HG02571 (cell line): Measurements from ENCODE around the gene NCAPD3.

Experiments used
- ATAC-seq: cut with Tn5 transposase; IDR thresholded peaks from one replicate; pipeline ENCODE4 v1.9.1; 2021; ENCODE audit warnings: mild to moderate bottlenecking, moderate library complexity; ENCODE audit not compliant: unreplicated experiment

Gene NCAPD3

DNA sequence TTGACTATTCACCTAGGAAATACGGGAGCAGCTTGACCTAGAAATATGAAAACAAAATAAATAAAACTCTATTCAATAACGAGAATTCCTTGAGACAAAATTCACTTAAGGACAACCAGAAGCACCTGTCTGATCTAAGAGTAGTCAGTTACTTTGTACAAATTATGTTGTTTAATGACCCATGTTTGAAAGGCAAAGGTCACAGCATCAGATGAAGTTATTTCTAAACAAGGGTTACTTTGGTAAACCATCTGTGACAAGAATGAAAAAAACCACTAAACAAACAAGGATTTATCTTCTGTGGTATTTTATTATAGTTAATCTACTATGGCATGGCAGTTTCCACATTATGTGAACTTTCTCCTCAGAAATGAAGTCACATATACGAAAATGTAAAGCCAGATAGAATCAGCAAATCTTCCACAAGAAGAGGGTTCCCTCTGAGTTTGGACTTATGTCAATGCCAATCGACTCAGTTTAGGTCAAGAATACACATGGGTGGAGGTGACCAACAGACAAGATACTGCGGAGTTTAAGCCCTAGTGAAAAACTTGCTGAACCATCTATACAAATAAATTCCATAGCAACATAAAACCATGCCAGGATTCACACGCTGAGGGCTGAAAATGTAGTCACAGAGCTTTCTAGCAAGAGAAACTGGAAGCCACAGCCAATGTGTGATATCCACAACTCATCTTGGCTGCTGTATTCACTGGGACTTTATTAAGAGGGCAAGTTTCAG, 53.4 kb downstream of the NCAPD3 start:
- no peak for ATAC-seq

DNA sequence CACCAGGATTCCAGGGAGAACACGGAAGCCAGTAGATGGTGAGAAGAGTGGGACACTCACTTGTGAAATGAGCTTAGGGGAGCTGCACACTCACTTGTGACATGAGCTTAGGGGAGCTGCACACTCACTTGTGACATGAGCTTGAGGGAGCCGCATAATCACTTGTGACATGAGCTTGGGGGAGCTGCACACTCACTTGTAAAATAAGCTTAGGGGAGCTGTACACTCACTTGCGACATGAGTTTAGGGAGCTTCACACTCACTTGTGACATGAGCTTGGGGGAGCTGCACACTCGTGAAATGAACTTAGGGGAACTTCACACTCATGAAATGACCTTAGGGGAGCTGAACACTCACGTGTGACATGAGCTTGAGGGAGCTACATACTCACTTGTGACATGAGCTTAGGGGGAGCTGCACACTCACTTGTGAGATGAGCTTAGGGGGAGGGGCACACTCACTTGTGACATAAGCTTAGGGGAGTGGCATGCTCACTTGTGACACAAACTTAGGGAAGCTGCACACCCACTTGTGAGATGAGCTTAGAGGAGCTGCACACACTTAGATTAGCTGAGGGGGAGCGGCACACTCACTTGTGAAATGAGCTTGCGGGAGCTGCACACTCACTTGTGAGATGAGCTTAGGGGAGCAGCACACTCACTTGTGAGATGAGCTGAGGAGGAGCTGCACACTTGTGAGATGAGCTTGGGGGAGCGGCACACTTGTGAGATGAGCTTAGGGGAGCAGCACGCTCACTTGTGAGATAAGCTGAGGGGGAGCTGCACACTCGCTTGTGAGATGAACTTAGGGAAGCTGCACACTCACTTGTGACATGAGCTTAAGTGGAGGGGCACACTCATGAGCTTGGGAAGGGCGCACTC, 59.0 kb downstream of the NCAPD3 start:
- ATAC-seq: no peak

DNA sequence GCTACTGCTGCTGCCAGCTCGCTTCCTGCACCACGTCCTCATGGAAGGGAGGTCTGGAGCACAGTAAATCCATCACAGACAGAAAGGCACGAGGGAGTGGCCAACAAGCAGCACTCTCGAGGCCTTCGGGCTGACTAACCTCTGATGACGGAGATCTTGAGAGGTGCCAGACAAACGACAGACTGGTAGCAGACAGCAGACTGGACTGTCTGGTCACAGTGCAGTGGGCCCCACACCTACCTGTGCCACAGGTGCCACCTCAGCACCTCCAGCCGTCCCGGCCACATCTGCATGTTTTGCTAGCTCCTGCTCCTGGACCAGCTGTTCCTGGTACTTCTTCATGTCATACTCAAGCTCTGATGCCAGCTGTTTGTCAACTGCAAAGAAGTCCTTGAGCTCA, 64.1 kb downstream of the NCAPD3 start:
- no peak for ATAC-seq

DNA sequence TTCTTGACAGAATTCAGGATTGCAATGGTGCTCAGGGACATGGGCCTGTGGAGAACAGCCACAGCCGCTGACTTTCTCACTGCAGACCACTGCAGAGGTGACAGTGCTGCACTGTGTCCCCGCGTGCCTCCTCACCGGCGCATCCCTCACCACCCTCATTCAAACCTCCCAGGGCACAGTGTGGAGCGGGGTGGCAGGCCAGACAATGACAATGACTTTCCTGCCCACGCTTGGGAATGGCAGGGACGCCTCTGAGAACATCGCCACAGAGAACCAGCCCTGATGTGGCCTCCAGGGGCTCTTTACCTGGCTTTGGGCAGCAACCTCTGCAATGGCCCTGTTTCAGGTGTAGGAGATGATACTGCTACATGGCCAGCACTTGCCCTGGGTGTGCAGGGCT, 65.7 kb downstream of the NCAPD3 start:
- ATAC-seq: no peak

DNA sequence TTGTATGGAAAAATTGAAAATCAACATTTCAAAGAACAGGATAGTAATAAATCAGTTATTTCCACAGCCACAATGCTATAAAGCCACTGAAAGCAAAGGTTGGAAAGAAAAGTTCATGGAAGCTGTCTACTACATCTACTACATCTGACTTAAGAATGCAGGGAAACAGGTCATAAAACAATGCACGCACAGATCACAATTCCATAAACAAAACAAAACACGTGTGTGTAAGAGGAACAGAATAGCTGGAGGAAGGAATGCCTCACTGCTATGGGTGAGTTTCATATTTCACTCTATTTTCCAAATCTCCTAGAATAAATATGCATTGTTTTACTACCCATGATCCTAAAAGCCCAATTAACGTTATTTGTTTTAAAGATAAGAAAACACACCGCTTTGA, 66.3 kb downstream of the NCAPD3 start:
- no peak for ATAC-seq

DNA sequence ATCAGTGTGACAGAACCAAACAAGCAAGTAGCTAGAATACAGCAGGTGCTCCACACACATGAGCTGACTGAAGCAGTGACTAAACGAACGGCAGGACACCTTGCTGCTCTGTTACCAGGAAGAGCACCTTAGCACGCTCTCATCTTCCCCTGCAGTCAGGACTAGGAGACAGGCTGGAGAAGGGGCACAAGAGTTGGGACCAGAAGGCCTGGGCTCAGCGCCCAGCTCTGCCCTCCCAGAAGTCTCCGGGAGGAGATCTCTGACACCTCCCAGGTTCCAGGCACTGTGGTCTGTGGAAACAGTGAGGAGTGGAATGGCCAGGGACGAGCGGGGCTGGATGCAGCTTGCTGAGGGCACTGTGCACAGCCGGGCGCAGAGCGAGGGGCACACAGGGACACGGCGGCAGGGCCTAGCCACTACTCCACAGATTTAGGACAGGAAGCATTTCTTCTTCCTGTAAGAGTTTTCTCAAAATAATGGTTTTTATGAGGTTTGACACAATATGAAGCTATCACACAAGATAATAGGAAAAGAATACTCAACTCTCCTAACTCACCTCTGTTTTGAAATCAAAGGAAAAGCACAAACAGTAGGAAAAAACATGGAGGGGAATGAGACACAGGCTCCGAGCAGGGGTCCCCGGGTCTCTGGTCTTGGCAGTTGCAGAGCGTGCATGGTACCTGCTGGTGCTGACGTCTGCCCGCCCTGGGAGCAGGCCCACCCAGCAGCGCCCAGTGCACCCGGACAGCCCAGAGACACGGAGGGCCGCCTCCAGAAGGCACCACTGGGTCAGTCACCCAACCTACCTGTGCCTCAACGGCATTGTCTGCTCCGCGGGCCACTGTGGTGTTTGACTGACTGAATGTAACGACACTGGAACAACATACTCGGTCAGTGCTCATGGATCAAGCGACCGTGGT, 67.6 kb downstream of the NCAPD3 start:
- ATAC-seq: no peak

DNA sequence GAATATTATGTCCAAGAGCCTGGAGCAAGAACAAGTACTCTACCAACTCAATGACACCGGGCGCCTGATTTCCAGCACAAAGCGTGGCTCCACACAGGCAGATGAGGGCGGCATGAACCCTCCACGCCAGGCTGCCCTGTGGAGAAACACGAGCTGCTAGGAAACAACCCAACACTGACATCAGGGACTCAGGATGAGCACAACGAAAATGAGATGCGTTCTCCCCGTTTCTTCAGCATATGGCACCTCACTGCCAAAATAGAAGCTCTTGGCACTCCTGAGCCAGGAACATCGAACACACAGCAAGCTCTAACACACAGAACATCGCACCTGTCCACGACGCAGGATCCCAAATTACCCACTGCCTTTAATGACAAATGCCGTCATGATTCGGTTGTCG, 68.3 kb downstream of the NCAPD3 start:
- ATAC-seq: no peak

DNA sequence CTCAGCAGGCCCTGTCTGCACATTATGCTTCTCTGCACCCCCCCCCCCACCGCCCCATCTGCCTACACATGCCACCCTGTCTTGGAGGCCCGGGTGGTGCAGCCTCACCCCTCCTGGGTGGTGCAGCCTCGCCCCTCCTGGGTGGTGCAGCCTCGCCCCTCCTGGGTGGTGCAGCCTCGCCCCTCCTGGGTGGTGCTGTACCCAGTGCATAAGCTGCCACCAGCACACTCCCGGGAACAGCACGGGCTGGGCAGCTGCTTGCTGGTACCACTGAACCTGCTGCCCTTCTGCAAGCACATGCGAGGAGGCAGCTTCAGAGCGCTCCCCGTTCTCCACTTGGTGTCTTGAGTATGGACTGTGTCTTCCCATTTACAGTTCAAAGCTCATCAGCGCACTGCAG, 69.3 kb downstream of the NCAPD3 start:
- ATAC-seq: no peak

DNA sequence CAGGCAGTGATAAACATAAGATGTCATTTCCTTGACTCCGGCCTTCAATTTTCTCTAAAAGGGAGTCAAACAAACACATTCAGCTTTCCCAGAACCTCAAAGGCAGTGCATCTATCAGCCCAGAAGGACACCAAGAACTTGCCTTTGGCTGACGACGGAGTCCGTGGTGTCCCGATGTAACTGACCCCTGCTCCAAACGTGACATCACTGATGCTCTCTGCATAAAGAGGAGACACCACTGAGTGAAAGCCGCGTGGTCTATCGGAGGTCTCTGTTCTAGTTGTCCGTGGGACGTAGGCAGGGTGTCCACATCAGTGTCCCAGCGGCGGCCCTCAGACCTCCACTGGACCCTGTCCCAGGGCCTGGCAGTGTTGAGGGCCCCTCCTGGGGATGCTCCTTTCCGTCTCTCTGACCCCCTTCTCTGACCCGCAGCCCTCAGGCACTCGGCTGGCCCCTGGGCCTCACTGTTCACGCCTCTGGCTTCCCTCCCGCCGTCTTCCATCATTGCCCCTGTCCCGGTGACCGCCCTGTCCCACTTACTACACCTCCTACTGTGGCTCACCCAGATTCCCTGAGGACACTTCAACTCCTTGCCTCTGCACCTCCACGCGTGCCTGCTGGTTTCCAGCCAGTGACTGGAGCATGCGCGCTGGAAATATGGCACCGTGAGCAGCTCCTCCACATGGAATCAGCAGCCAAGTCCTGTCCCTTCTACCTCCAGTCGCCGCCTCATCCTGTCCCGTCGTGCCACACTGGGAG, 70.4 kb downstream of the NCAPD3 start:
- no peak for ATAC-seq

DNA sequence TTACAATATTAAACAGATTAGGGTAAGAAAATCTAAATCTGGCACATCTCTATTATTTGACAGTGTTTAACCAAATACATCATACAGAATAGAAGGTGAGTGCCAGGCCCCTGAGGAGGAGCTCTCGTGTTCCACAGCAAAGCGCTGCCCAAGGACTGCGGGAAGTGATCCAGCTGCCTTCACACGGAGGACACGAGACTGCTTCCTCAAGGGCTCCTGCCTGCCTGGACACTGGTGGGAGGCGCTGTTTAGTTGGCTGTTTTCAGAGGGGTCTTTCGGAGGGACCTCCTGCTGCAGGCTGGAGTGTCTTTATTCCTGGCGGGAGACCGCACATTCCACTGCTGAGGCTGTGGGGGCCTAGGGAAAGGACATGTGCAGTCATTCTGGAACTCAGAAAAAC, 71.1 kb downstream of the NCAPD3 start:
- no peak for ATAC-seq

DNA sequence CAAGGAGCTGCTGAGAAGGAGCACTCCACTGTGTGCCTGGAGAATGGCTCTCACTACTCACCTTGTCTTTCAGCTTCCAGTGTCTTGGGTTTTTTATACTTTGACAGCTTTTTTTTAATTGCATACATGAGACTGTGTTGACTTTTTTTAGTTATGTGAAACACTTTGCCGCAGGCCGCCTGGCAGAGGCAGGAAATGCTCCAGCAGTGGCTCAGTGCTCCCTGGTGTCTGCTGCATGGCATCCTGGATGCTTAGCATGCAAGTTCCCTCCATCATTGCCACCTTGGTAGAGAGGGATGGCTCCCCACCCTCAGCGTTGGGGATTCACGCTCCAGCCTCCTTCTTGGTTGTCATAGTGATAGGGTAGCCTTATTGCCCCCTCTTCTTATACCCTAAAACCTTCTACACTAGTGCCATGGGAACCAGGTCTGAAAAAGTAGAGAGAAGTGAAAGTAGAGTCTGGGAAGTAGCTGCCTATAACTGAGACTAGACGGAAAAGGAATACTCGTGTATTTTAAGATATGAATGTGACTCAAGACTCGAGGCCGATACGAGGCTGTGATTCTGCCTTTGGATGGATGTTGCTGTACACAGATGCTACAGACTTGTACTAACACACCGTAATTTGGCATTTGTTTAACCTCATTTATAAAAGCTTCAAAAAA, 72.6 kb downstream of the NCAPD3 start:
- ATAC-seq: no peak

DNA sequence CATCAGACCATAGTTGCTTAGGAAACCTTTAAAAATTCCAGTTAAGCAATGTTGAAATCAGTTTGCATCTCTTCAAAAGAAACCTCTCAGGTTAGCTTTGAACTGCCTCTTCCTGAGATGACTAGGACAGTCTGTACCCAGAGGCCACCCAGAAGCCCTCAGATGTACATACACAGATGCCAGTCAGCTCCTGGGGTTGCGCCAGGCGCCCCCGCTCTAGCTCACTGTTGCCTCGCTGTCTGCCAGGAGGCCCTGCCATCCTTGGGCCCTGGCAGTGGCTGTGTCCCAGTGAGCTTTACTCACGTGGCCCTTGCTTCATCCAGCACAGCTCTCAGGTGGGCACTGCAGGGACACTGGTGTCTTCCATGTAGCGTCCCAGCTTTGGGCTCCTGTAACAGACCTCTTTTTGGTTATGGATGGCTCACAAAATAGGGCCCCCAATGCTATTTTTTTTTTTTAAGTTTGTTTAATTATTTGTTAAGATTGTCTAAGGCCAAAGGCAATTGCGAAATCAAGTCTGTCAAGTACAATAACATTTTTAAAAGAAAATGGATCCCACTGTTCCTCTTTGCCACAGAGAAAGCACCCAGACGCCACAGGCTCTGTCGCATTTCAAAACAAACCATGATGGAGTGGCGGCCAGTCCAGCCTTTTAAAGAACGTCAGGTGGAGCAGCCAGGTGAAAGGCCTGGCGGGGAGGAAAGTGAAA, 73.4 kb downstream of the NCAPD3 start:
- ATAC-seq: no peak

DNA sequence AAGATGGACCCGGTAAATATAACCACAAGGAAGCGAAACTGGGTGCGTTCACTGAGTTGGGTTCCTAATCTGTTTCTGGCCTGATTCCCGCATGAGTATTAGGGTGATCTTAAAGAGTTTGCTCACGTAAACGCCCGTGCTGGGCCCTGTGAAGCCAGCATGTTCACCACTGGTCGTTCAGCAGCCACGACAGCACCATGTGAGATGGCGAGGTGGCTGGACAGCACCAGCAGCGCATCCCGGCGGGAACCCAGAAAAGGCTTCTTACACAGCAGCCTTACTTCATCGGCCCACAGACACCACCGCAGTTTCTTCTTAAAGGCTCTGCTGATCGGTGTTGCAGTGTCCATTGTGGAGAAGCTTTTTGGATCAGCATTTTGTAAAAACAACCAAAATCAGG, 74.4 kb downstream of the NCAPD3 start:
- no peak for ATAC-seq

DNA sequence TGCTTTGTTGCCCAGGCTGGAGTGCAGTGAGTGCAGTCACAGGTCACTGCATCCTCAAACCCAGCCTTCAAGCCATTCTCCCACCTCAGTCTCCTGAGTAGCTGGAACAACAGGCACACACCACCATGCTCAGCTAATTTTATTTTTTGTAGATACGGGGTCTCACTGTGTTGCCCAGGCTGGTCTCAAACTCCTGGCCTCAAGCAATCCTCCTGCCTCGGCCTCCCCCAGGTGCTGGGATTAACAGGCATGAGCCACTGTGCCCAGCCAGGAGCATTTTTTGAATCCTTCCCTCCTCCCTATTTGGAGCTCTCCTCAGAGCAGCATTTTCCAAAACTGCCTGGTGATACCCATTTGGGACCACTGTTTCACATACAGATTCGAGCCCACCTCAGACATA, 77.2 kb downstream of the NCAPD3 start:
- no peak for ATAC-seq

DNA sequence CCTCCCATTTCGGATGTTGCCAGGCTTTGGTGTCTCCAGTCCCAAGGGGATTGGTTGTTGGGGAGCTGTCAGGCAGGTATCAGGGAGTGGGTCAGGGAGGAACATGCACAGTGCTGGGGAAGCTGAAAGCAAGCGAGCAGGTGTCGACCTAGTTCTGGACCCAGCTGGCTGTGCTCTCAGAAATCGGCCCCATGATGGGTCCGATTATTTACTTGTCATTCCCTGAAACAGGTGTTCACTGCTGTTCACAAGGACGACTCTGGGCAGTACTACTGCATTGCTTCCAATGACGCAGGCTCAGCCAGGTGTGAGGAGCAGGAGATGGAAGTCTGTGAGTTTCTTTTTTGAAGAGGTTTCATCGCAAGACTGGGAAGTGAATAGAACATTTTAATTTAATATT, 78.1 kb downstream of the NCAPD3 start:
- no peak for ATAC-seq

DNA sequence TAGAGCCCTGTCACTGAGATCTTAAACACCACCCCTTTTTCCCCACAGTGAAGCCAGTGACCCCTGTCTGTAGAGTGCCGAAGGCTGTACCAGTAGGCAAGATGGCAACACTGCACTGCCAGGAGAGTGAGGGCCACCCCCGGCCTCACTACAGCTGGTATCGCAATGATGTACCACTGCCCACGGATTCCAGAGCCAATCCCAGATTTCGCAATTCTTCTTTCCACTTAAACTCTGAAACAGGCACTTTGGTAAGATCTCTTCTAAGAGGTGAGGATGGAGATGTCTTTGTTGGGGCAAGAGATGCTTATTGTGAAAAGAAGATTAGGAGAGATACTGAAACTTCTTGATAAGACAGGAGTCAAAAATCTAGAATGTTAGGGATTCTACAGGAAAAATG, 79.0 kb downstream of the NCAPD3 start:
- no peak for ATAC-seq

DNA sequence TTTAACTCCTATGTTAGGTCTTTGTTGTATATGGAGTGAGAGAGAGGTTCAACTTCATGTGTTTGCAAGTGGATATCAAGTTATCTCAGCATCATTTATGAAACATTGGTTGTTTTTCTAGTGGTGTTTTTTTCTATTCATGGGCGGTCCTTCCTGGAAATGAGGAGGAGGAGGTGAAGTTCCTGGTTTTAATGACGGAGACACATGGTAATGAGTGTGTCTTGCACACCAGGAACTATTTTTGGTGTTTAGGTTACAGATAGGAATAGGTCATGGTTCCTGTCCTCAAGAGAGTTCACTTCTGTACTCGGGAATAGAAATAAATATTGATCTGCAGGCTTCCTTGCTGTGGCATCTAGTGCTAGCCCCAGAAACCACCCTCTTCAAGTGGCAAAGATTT, 80.0 kb downstream of the NCAPD3 start:
- ATAC-seq: no peak

DNA sequence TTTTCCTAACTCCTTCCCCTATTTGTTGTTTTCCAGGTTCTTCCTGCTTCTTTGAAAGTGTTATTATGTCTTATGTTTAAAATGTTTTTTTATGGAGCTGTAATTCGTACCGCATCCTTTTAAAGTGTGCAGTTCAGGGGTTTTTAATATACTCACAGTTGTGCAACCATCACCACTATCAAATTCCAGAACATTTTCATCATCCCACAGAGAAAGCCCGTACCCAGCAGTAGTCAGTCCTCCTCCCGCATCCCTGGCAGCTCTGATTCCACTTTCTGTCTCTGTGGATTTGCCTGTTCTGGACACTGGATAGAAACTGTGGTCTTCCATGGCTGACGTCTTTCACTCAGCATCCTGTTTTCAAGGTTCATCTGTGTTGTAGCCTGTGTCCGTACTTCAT, 81.2 kb downstream of the NCAPD3 start:
- no peak for ATAC-seq

DNA sequence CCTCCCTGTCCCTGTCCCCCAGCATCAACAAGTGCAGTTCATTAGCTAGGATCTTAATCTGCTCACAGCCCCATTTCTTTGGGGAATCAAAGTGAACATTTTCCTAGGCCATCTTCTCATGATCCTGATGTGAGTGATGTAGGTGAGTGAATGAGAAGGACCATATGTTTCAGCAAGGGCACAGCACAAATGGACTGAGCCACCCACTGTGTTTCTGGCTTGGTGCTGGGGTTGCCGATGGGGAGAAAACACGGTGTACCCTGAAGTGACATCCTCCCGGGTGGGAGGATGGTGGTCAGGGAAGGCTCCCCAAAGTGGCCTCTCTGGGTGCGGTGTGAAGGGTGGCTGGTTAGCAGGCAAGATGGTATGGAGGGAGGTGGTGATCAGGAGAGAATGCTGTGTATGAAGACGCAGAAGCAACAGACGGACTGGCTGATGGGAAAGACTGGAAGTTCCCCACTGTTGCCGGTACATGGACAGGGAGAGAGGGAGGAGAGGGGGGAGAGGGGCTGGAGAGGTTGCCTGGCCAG, 82.7 kb downstream of the NCAPD3 start:
- ATAC-seq: no peak
